GM23248 (cell line): ENCODE data around the gene ERVMER34-1.

Source experiments
- EZH2 ChIP-seq: fragments of 200-600 bp; sonication (generic); IDR thresholded peaks from 2 replicates; pipeline ENCODE4 v1.6.1; 2018; ENCODE audit warnings: antibody characterized with exemption, mild to moderate bottlenecking; ENCODE audit not compliant: insufficient read depth, poor library complexity, severe bottlenecking
- EZH2phosphoT487 ChIP-seq: fragments of 200-600 bp; sonication (generic); IDR thresholded peaks from 2 replicates; pipeline ENCODE4 v1.6.1; 2018; ENCODE audit warnings: antibody characterized with exemption, moderate library complexity, mild to moderate bottlenecking, low read depth; ENCODE audit not compliant: insufficient read depth

DNA sequence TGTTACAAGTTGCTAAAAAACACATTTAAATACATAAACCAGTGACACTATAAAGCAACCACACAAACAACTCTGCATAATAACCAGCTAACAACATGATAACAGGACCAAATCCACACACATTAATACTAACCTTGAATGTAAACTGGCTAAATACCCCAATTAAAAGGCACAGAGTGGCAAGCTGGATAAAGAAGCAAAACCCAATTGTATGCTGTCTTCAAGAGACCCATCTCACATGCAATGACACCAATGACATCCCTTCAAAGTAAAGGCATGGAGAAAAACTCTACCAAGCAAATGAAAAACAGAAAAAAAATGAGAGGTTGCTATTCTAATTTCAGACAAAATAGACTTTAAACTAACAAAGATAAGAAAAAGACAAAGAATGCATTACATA is 57.7 kb downstream of the ERVMER34-1 start:
- TF ChIP-seq EZH2 = no peak
- no peak for TF ChIP-seq EZH2phosphoT487
